GM23338 (cell line): ENCODE results near the gene SPARC. TPM values are rescaled to one million over a fixed set of nuclear protein-coding genes. Genes with fewer than 3 reads are reported as not detected.

Experiments used
- ATAC-seq: fragments of 200-7000 bp; cut with Tn5 transposase; 3 replicates; pipeline ENCODE4 v1.9.1; 2020
- DNase-seq: peaks from one replicate; pipeline ENCODE4 v3.0.0-alpha.2; 2015; ENCODE audit warnings: low spot score
- H2AFZ ChIP-seq: fragments of 200-600 bp; sonication (generic); 2 replicates; pipeline ENCODE4 v1.8.0; 2016; ENCODE audit warnings: antibody characterized with exemption, mild to moderate bottlenecking, moderate library complexity
- H3F3A ChIP-seq: fragments of 200-600 bp; sonication (generic); replicated peaks from 2 replicates; pipeline ENCODE4 v1.8.0; 2017; ENCODE audit warnings: antibody characterized with exemption, mixed run types, low read depth
- H3K27ac ChIP-seq: fragments of 200-600 bp; sonication (generic); 2 replicates; pipeline ENCODE4 v1.6.1; 2016; ENCODE audit warnings: low read depth
- H3K27me3 ChIP-seq: fragments of 200-600 bp; sonication (generic); 2 replicates; pipeline ENCODE4 v1.8.0; 2016; ENCODE audit warnings: mild to moderate bottlenecking, mixed run types, moderate library complexity; ENCODE audit not compliant: insufficient read depth
- H3K36me3 ChIP-seq: fragments of 200-600 bp; sonication (generic); 2 replicates; pipeline ENCODE4 v1.8.0; 2016; ENCODE audit warnings: mild to moderate bottlenecking; ENCODE audit not compliant: insufficient read depth
- H3K4me1 ChIP-seq: fragments of 200-600 bp; sonication (generic); 2 replicates; pipeline ENCODE4 v1.8.0; 2016; ENCODE audit warnings: mild to moderate bottlenecking, moderate library complexity; ENCODE audit not compliant: insufficient read depth
- H3K4me2 ChIP-seq: fragments of 200-600 bp; sonication (generic); 2 replicates; pipeline ENCODE4 v1.7.1; 2017; ENCODE audit warnings: mixed run types
- H3K4me3 ChIP-seq: fragments of 200-600 bp; sonication (generic); 2 replicates; pipeline ENCODE4 v1.6.1; 2016; ENCODE audit warnings: mixed run types
- H3K79me2 ChIP-seq: fragments of 200-600 bp; sonication (generic); replicated peaks from 2 replicates; pipeline ENCODE4 v1.8.0; 2017; ENCODE audit warnings: mild to moderate bottlenecking; ENCODE audit not compliant: insufficient read depth
- H3K9me2 ChIP-seq: fragments of 200-600 bp; sonication (generic); 2 replicates; pipeline ENCODE4 v1.8.0; 2017; ENCODE audit not compliant: insufficient read depth
- H4K20me1 ChIP-seq: fragments of 200-600 bp; sonication (generic); replicated peaks from 2 replicates; pipeline ENCODE4 v1.8.0; 2017; ENCODE audit warnings: mild to moderate bottlenecking; ENCODE audit not compliant: insufficient read depth
- H3K27ac Mint-ChIP-seq: 2 replicates; pipeline ENCODE4 v1.8.0; 2020; ENCODE audit warnings: inconsistent platforms, mild to moderate bottlenecking, moderate library complexity, mixed read lengths
- H3K27me3 Mint-ChIP-seq: 3 replicates; pipeline ENCODE4 v1.8.0; 2022; ENCODE audit warnings: low read depth, mild to moderate bottlenecking, moderate library complexity, mixed read lengths, inconsistent platforms; ENCODE audit not compliant: insufficient read depth, poor library complexity
- H3K36me3 Mint-ChIP-seq: 3 replicates; pipeline ENCODE4 v1.8.0; 2021; ENCODE audit warnings: low read depth, mild to moderate bottlenecking, inconsistent platforms, moderate library complexity, mixed read lengths
- H3K4me1 Mint-ChIP-seq: 3 replicates; pipeline ENCODE4 v1.8.0; 2020; ENCODE audit warnings: mild to moderate bottlenecking, inconsistent platforms, mixed read lengths
- H3K4me3 Mint-ChIP-seq: 3 replicates; pipeline ENCODE4 v1.8.0; 2021; ENCODE audit warnings: moderate library complexity, mild to moderate bottlenecking, inconsistent platforms, mixed read lengths
- H3K9me3 Mint-ChIP-seq: 3 replicates; pipeline ENCODE4 v1.8.0; 2020; ENCODE audit warnings: moderate library complexity, mild to moderate bottlenecking, inconsistent platforms, mixed read lengths
- CREB1 ChIP-seq: fragments of 250-450 bp; sonication (Bioruptor Pico); IDR thresholded peaks from 2 replicates; pipeline ENCODE4 v1.5.0; 2020; ENCODE audit warnings: low read depth, mild to moderate bottlenecking, moderate library complexity
- CTCF ChIP-seq, 2 experiments: fragments of 200-600 bp in 1 of 2; sonication (generic) in 1 of 2; conservative IDR thresholded peaks; 2 replicates each; pipeline versions ENCODE4 v1.5.1 to v1.6.1; 2016 to 2017; ENCODE audit warnings: antibody characterized with exemption in 2 of 2, low read depth in 2 of 2, mild to moderate bottlenecking in 2 of 2, moderate library complexity in 1 of 2
- ETS1 ChIP-seq: IDR thresholded peaks from 2 replicates; pipeline ENCODE4 v1.6.1; 2016; ENCODE audit warnings: antibody characterized with exemption
- EZH2 ChIP-seq: fragments of 200-600 bp; sonication (generic); IDR thresholded peaks from one replicate; pipeline ENCODE4 v1.8.0; 2017; ENCODE audit warnings: antibody characterized with exemption, mild to moderate bottlenecking, low read depth; ENCODE audit not compliant: unreplicated experiment
- EZH2phosphoT487 ChIP-seq: fragments of 200-600 bp; sonication (generic); IDR thresholded peaks from one replicate; pipeline ENCODE4 v1.8.1; 2018; ENCODE audit warnings: antibody characterized with exemption; ENCODE audit not compliant: unreplicated experiment
- JUNB ChIP-seq: IDR thresholded peaks from one replicate; pipeline ENCODE4 v1.6.1; 2016; ENCODE audit warnings: antibody characterized with exemption; ENCODE audit not compliant: unreplicated experiment
- NANOG ChIP-seq: IDR thresholded peaks from 2 replicates; pipeline ENCODE4 v1.6.1; 2016; ENCODE audit warnings: antibody characterized with exemption, borderline replicate concordance
- POLR2AphosphoS5 ChIP-seq: IDR thresholded peaks from 2 replicates; pipeline ENCODE4 v1.6.1; 2016; ENCODE audit warnings: antibody characterized with exemption, low read depth
- REST ChIP-seq: IDR thresholded peaks from one replicate; pipeline ENCODE4 v1.6.1; 2018; ENCODE audit warnings: antibody characterized with exemption; ENCODE audit not compliant: unreplicated experiment
- STAT1 ChIP-seq: IDR thresholded peaks from one replicate; pipeline ENCODE4 v1.6.1; 2016; ENCODE audit warnings: antibody characterized with exemption; ENCODE audit not compliant: unreplicated experiment
- ZNF114 ChIP-seq: fragments of 250-450 bp; sonication (Bioruptor Pico); IDR thresholded peaks from 2 replicates; pipeline ENCODE4 v1.5.0; 2020; ENCODE audit warnings: mild to moderate bottlenecking, moderate library complexity
- ZNF331 ChIP-seq: fragments of 250-450 bp; sonication (Bioruptor Pico); IDR thresholded peaks from 2 replicates; pipeline ENCODE4 v1.5.0; 2020; ENCODE audit warnings: low read depth, mild to moderate bottlenecking, moderate library complexity
- ZNF462 ChIP-seq: fragments of 250-450 bp; sonication (Bioruptor Pico); IDR thresholded peaks from 2 replicates; pipeline ENCODE4 v1.5.0; 2020; ENCODE audit warnings: mild to moderate bottlenecking, moderate library complexity
- polyA plus RNA-seq: library from polyadenylated mRNA; unstranded; fragments of >200 nt; fragmentation: Nextera tagmentation; extraction: Ambion mirVana; gene quantifications from 2 replicates; pipeline ENCODE4 v1.2.1, GENCODE V29; 2016
- total RNA-seq: library from RNA; depleted of rRNA; stranded (reverse); fragments of >200 nt; shearing (Covaris generic); gene quantifications from 2 replicates; pipeline ENCODE4 v1.2.3, GENCODE V29; 2014

The SPARC gene
- total and polyA plus RNA-seq, 2 experiments from 2014 or later = 218 to 225 TPM

GRCh38 chr5:151627650-151628049 lies 59.1 kb downstream of the SPARC start:
- H2AFZ ChIP-seq = no peak overlapping the region
- H3K27ac Mint-ChIP-seq = no peak overlapping the region
- DNase-seq = no peak
- H3K27ac ChIP-seq = no peak overlapping the region
- H3K4me3 Mint-ChIP-seq = no peak overlapping the region
- H3K36me3 ChIP-seq = no peaks in the 10 kb centered on the region
- H3K9me2 ChIP-seq = no peaks in the 10 kb centered on the region
- ATAC-seq = no peak
- no peaks in the 10 kb centered on the region for H3K27me3 ChIP-seq
- H3F3A ChIP-seq = no peaks in the 10 kb centered on the region
- H3K79me2 ChIP-seq = no peaks in the 10 kb centered on the region
- H3K27me3 Mint-ChIP-seq = peaks cover 2% of the 10 kb centered on the region
- TF ChIP-seq ZNF462 (CRISPR knock-in tag) = no peak
- TF ChIP-seq ETS1 = no peak
- no peak for TF ChIP-seq EZH2phosphoT487
- no peak for TF ChIP-seq STAT1
- TF ChIP-seq NANOG = no peak
- TF ChIP-seq ZNF331 (CRISPR knock-in tag) = no peak
- no peak for TF ChIP-seq CREB1 (CRISPR knock-in tag)
- no peak for TF ChIP-seq POLR2AphosphoS5
- TF ChIP-seq REST = no peak
- TF ChIP-seq CTCF (conservative IDR thresholded peaks at IDR 0.05; ENCODE audit: low read depth in 2 of 2) = no peak
- no peak for TF ChIP-seq JUNB
- TF ChIP-seq EZH2 = no peak
- no peak for TF ChIP-seq ZNF114
- H3K4me3 ChIP-seq = no peak overlapping the region
- H3K4me1 ChIP-seq = no peaks in the 10 kb centered on the region
- H3K36me3 Mint-ChIP-seq = no peaks in the 10 kb centered on the region
- H3K9me3 Mint-ChIP-seq = no peaks in the 10 kb centered on the region
- no peaks in the 10 kb centered on the region for H4K20me1 ChIP-seq
- H3K4me1 Mint-ChIP-seq = peaks cover 6% of the 10 kb centered on the region; the same call in 2 of the 3 replicates
- H3K4me2 ChIP-seq = no peak overlapping the region
